Chondrocyte (in vitro differentiated cells): Measurements from ENCODE around the gene RALGAPB. TPM values are rescaled to one million over a fixed set of nuclear protein-coding genes. Genes with fewer than 3 reads are reported as not detected.

Source experiments
- DNase-seq: peaks from one replicate; pipeline ENCODE4 v3.0.0; 2021; ENCODE audit warnings: mixed read lengths, low spot score
- H3K27ac Mint-ChIP-seq: one replicate; pipeline ENCODE4 v1.8.0; 2021; ENCODE audit warnings: mild to moderate bottlenecking, moderate library complexity, mixed read lengths; ENCODE audit not compliant: unreplicated experiment
- H3K27me3 Mint-ChIP-seq: 2 replicates; pipeline ENCODE4 v1.8.0; 2021; ENCODE audit warnings: low read depth, mixed read lengths
- H3K36me3 Mint-ChIP-seq: 2 replicates; pipeline ENCODE4 v1.8.0; 2021; ENCODE audit warnings: low read depth, mixed read lengths
- H3K4me1 Mint-ChIP-seq: 2 replicates; pipeline ENCODE4 v1.8.0; 2021; ENCODE audit warnings: low read depth, mild to moderate bottlenecking, mixed read lengths
- H3K4me3 Mint-ChIP-seq: one replicate; pipeline ENCODE4 v1.8.0; 2021; ENCODE audit warnings: mild to moderate bottlenecking, moderate library complexity, mixed read lengths; ENCODE audit not compliant: unreplicated experiment
- H3K9me3 Mint-ChIP-seq: 2 replicates; pipeline ENCODE4 v1.8.0; 2021; ENCODE audit warnings: low read depth, mixed read lengths
- CTCF ChIP-seq: fragments of 200-600 bp; sonication (generic); IDR thresholded peaks from 2 replicates; pipeline ENCODE4 v1.5.0; 2021; ENCODE audit warnings: antibody characterized with exemption, mild to moderate bottlenecking, moderate library complexity
- total RNA-seq: library from RNA; stranded (reverse); gene quantifications from 3 replicates; pipeline ENCODE4 v1.2.1, GENCODE V29; 2021

The RALGAPB gene
- total RNA-seq, 1 donor from 2014 or later, result 32.6 TPM

GRCh38 chr20:38557174-38557573 is 84.5 kb downstream of the RALGAPB start:
- TF ChIP-seq CTCF, result no peak
- H3K27me3 Mint-ChIP-seq, result no peaks in the 10 kb centered on the region
- peak overlapping the region; percentile 9 for H3K27ac Mint-ChIP-seq
- no peak for DNase-seq
- H3K4me1 Mint-ChIP-seq, result no peaks in the 10 kb centered on the region
- H3K36me3 Mint-ChIP-seq, result peaks cover 42% of the 10 kb centered on the region
- H3K4me3 Mint-ChIP-seq, result no peak overlapping the region
- H3K9me3 Mint-ChIP-seq, result no peaks in the 10 kb centered on the region

GRCh38 chr20:38558596-38559360 is 86.1 kb downstream of the RALGAPB start:
- no peaks in the 10 kb centered on the region for H3K27me3 Mint-ChIP-seq
- peaks cover 47% of the 10 kb centered on the region for H3K36me3 Mint-ChIP-seq
- no peaks in the 10 kb centered on the region for H3K4me1 Mint-ChIP-seq
- no peaks in the 10 kb centered on the region for H3K9me3 Mint-ChIP-seq
- no peak for TF ChIP-seq CTCF
- no peak overlapping the region for H3K27ac Mint-ChIP-seq
- no peak overlapping the region for H3K4me3 Mint-ChIP-seq
- DNase-seq, result no peak

- no peak overlapping the region for H3K27ac Mint-ChIP-seq
- H3K27me3 Mint-ChIP-seq, result no peaks in the 10 kb centered on the region
- DNase-seq, result no peak
- H3K4me3 Mint-ChIP-seq, result no peak overlapping the region
- peaks cover 42% of the 10 kb centered on the region for H3K36me3 Mint-ChIP-seq
- no peaks in the 10 kb centered on the region for H3K9me3 Mint-ChIP-seq
- TF ChIP-seq CTCF, result no peak
- no peaks in the 10 kb centered on the region for H3K4me1 Mint-ChIP-seq
These were observed 87.1 kb downstream of the RALGAPB start for GRCh38 chr20:38559764-38560163.

GRCh38 chr20:38563802-38564431 is 91.3 kb downstream of the RALGAPB start:
- H3K9me3 Mint-ChIP-seq, result no peaks in the 10 kb centered on the region

DNA sequence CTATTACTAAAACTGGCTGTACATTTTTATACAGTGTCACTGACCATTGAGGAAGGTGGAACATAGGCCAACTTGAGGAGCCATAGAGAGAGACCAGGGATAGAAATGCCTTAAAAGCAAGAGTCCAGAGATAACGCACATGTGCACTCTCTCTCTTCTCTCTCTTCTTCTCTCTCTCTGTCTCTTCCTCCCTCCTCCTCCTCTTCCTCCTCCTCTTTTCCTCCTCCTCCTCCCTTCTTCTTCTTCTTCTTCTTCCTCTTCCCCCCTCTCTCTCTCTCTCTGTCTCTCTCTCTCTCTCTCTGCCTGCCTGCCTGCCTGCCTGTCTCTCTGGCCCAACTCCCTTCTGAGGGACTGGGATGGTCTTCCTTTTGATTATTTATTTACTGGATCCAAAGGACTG is 92.0 kb downstream of the RALGAPB start:
- H3K4me1 Mint-ChIP-seq, result no peaks in the 10 kb centered on the region
- no peak for DNase-seq
- no peak for TF ChIP-seq CTCF
- peaks cover 36% of the 10 kb centered on the region for H3K36me3 Mint-ChIP-seq
- no peaks in the 10 kb centered on the region for H3K27me3 Mint-ChIP-seq
- H3K27ac Mint-ChIP-seq, result no peak overlapping the region
- H3K9me3 Mint-ChIP-seq, result no peaks in the 10 kb centered on the region
- H3K4me3 Mint-ChIP-seq, result no peak overlapping the region

More at GRCh38 chr20:38563802-38564431, 91.3 kb downstream of the RALGAPB start:
- TF ChIP-seq CTCF, result no peak
- Mint-ChIP-seq H3K4me1 (no peaks in the 10 kb centered on the region), H3K27ac (no peak overlapping the region), H3K27me3 (no peaks in the 10 kb centered on the region), H3K4me3 (no peak overlapping the region), H3K36me3 (peaks cover 42% of the 10 kb centered on the region)
- DNase-seq, result no peak
